ENCODE data around the gene MT4.

MT4 gene

GRCh38 chr16:56564793-56565477, at the start of gene MT4:
TSS of gene MT4 (plus strand) at chr16:56565073. CDS start at chr16:56565129, 56 bp downstream.
- DNase-seq = no peak

- DNase-seq = no peak
Measured at GRCh38 chr16:56515665-56516064, 49.2 kb upstream of the MT4 start.

- DNase-seq = no peak
Measured at GRCh38 chr16:56517206-56517605, 47.7 kb upstream of the MT4 start.

- DNase-seq = no peak
Measured at GRCh38 chr16:56518425-56518824, 46.4 kb upstream of the MT4 start.

- peak; percentile 16 for DNase-seq
Measured at GRCh38 chr16:56519459-56520250, 45.2 kb upstream of the MT4 start, which contains the start of gene BBS2. TSS of gene BBS2 (minus strand) at chr16:56520024. CDS start at chr16:56519862, 162 bp downstream.

- DNase-seq = no peak
Measured at GRCh38 chr16:56520251-56520577, 44.7 kb upstream of the MT4 start.

GRCh38 chr16:56525236-56525635, 39.6 kb upstream of the MT4 start:
- no peak for DNase-seq

GRCh38 chr16:56530872-56531271, 34.0 kb upstream of the MT4 start:
- DNase-seq = no peak

- no peak for DNase-seq
Measured at GRCh38 chr16:56532714-56533113, 32.2 kb upstream of the MT4 start.

- DNase-seq = no peak
Measured at GRCh38 chr16:56534847-56535383, 30.0 kb upstream of the MT4 start.

GRCh38 chr16:56538331-56538730, 26.5 kb upstream of the MT4 start:
- DNase-seq = no peak

GRCh38 chr16:56539656-56540055, 25.2 kb upstream of the MT4 start:
- DNase-seq = no peak

- DNase-seq = no peak
Measured at GRCh38 chr16:56542039-56542438, 22.8 kb upstream of the MT4 start.

- no peak for DNase-seq
Measured at GRCh38 chr16:56547120-56547948, 17.5 kb upstream of the MT4 start.

GRCh38 chr16:56547949-56548567, 16.8 kb upstream of the MT4 start:
- DNase-seq = no peak

- no peak for DNase-seq
Measured at GRCh38 chr16:56549161-56549560, 15.7 kb upstream of the MT4 start.

GRCh38 chr16:56549744-56550385, 15.0 kb upstream of the MT4 start:
- no peak for DNase-seq

- no peak for DNase-seq
Measured at GRCh38 chr16:56551796-56552738, 12.8 kb upstream of the MT4 start.

- DNase-seq = no peak
Measured at GRCh38 chr16:56554441-56554840, 10.4 kb upstream of the MT4 start.

- DNase-seq = no peak
Measured at GRCh38 chr16:56558024-56558747, 6.7 kb upstream of the MT4 start.
